Naive thymus-derived CD4-positive, alpha-beta T cell (primary cell): Measurements from ENCODE around the gene POLE2. TPM values are rescaled to one million over a fixed set of nuclear protein-coding genes. Genes with fewer than 3 reads are reported as not detected.
A peak's percentile ranks its signal among the peaks of the same experiment; 100 is the strongest.

Experiments used
- ATAC-seq: fragments of 150-1000 bp; cut with Tn5 transposase; 2 replicates; pipeline ENCODE4 v1.10.0; 2021; ENCODE audit warnings: mild to moderate bottlenecking, moderate library complexity
- CTCF ChIA-PET: fragments of 350-600 bp; sonication (Branson Sonifier 250); formaldehyde crosslinking; loops from one replicate; lab custom pipeline; 2021; ENCODE audit warnings: antibody characterized with exemption; lab: Charles Lee
- POLR2A ChIA-PET: fragments of 350-600 bp; sonication (Branson Sonifier 250); formaldehyde crosslinking; loops from one replicate; lab custom pipeline; 2021; ENCODE audit warnings: antibody characterized with exemption, inconsistent platforms; lab: Charles Lee
- DNase-seq, 9 donors: peaks; one replicate each; pipeline versions ENCODE4 v3.0.0 to v3.0.0-alpha.2; 2020 to 2022; ENCODE audit warnings: mixed read lengths in 1 of 9
- H3K27ac ChIP-seq: one replicate; pipeline ENCODE4 v1.7.0; 2013; ENCODE audit warnings: mild to moderate bottlenecking, low read depth, low read length, moderate library complexity
- H3K27me3 ChIP-seq, 2 donors: one replicate each; pipeline ENCODE4 v1.7.0; 2013; ENCODE audit warnings: low read length in 2 of 2, mild to moderate bottlenecking in 2 of 2, moderate library complexity in 2 of 2; ENCODE audit not compliant: control insufficient read depth in 2 of 2, insufficient read depth in 2 of 2
- H3K36me3 ChIP-seq, 3 experiments: 1 replicate in 2 of 3; 2 replicates in 1 of 3; pipeline ENCODE4 v1.7.0; 2013; ENCODE audit warnings: low read length in 3 of 3, mild to moderate bottlenecking in 3 of 3, moderate library complexity in 1 of 3; ENCODE audit not compliant: insufficient read depth in 3 of 3, control insufficient read depth in 2 of 3
- H3K4me1 ChIP-seq, 2 donors: one replicate each; pipeline ENCODE4 v1.7.0; 2013; ENCODE audit warnings: low read length in 2 of 2, mild to moderate bottlenecking in 2 of 2, moderate library complexity in 1 of 2; ENCODE audit not compliant: control insufficient read depth in 2 of 2, insufficient read depth in 2 of 2
- H3K4me3 ChIP-seq: 2 replicates; pipeline ENCODE4 v1.7.0; 2013; ENCODE audit warnings: mild to moderate bottlenecking, low read length
- H3K9me3 ChIP-seq, 3 experiments: 1 replicate in 2 of 3; 2 replicates in 1 of 3; pipeline ENCODE4 v1.7.0; 2013; ENCODE audit warnings: low read length in 3 of 3; ENCODE audit not compliant: control insufficient read depth in 2 of 3
- H3K27ac Mint-ChIP-seq, 9 donors: one replicate each; pipeline ENCODE4 v1.8.0; 2020 to 2022; ENCODE audit warnings: mixed read lengths in 9 of 9, mild to moderate bottlenecking in 8 of 9, moderate library complexity in 5 of 9, inconsistent platforms in 2 of 9
- H3K27me3 Mint-ChIP-seq, 5 donors: one replicate each; pipeline ENCODE4 v1.8.0; 2021 to 2022; ENCODE audit warnings: mixed read lengths in 5 of 5, mild to moderate bottlenecking in 1 of 5
- H3K36me3 Mint-ChIP-seq, 5 donors: one replicate each; pipeline ENCODE4 v1.8.0; 2020 to 2022; ENCODE audit warnings: mixed read lengths in 5 of 5, mild to moderate bottlenecking in 3 of 5, inconsistent platforms in 1 of 5
- H3K4me1 Mint-ChIP-seq, 7 donors: one replicate each; pipeline ENCODE4 v1.8.0; 2020 to 2022; ENCODE audit warnings: mixed read lengths in 7 of 7, mild to moderate bottlenecking in 3 of 7, inconsistent platforms in 1 of 7
- H3K4me3 Mint-ChIP-seq, 10 donors: one replicate each; pipeline ENCODE4 v1.8.0; 2020 to 2022; ENCODE audit warnings: mild to moderate bottlenecking in 10 of 10, mixed read lengths in 10 of 10, moderate library complexity in 6 of 10, inconsistent platforms in 2 of 10
- H3K9me3 Mint-ChIP-seq, 11 donors: one replicate each; pipeline ENCODE4 v1.8.0; 2020 to 2022; ENCODE audit warnings: mixed read lengths in 11 of 11, mild to moderate bottlenecking in 4 of 11, inconsistent platforms in 1 of 11, moderate library complexity in 1 of 11
- intact Hi-C, 2 donors: fragments of 100-400 bp; cut with micrococcal nuclease; formaldehyde crosslinking; loops; one replicate each; pipeline ENCODE4 v1.15.1; 2023
- polyA plus RNA-seq, 2 donors: library from polyadenylated mRNA; unstranded; fragments of 300-500 nt; fragmentation: Illumina TruSeq; gene quantifications; one replicate each; pipeline ENCODE4 v1.2.3, GENCODE V29; 2021
- total RNA-seq, 6 experiments: library from RNA in 5 of 6; stranded (reverse) in 5 of 6; gene quantifications; 1 replicate in 5 of 6; 2 replicates in 1 of 6; pipeline ENCODE4 v1.2.3 and lab custom pipeline; 2021 to 2026

Gene POLE2
- total and polyA plus RNA-seq, 7 experiments from 2014 or later, result 0.80 to 23.1 (median 1.2) TPM

DNA sequence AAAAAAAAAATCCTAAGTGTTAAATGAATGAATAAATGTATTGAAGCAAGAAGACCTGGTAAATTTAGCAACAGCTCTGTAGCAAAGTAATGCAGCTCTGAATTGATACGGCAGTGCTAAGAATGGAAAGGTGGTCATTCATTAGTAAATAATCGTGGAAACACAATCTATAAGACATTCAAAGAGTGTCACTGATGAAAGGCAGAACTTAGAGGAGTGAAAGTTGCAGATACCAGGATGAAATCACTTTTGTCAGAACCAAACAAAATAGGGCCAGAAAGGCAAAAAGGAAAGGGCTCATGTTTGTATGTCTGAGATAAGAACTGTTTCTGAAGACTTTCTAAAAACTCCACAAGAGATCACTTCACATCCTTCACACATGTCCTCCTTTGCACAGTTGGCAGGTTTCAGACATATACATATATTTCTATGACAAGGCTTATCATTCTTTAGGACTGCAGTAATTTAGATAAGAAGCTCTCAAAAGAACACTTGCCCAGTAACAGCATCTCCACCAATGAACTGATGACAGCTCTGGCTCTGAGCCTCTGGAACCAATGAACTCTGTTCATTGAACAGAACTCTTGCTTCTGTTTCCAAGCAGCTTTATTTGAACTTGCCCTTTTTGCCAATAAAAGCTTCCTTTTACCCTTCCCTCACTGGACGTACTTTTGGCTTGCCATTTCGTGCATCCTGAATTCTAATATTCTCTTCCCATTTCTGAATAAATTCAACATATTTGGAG is 93.5 kb downstream of the POLE2 start:
- CTCF ChIA-PET, result no interaction called here
- peaks cover 0 to 34% (median 23%) of the 10 kb centered on the region in 7 donors for H3K4me1 Mint-ChIP-seq
- Histone ChIP-seq H3K4me3 (no peak overlapping the region), H3K27ac (no peak overlapping the region), H3K27me3 (no peaks in the 10 kb centered on the region), H3K36me3 (peaks cover 0 to 11% (median 0%) of the 10 kb centered on the region in 3 experiments), H3K9me3 (no peaks in the 10 kb centered on the region), H3K4me1 (peaks cover 0 to 5% of the 10 kb centered on the region in 2 donors)
- no peaks in the 10 kb centered on the region for H3K9me3 Mint-ChIP-seq
- no peaks in the 10 kb centered on the region for H3K27me3 Mint-ChIP-seq
- POLR2A ChIA-PET, result interaction anchor here (0.6 to 6.9 kb wide), 3 partner anchors 8 to 188 kb away, joined by 3 to 102 read pairs (median 6); partner anchors contain the start of gene RPS29
- no peaks in the 10 kb centered on the region for H3K36me3 Mint-ChIP-seq
- DNase-seq (no peak), ATAC-seq (no peak)
- intact Hi-C loops, result no loop called here
- peak overlapping the region in 2 of 9 donors; percentile 8 to 21 for H3K27ac Mint-ChIP-seq
- no peak overlapping the region for H3K4me3 Mint-ChIP-seq

Other genes starting within 250 kb of the POLE2 start
- 1,000 to 10,000 TPM; 2,254 to 4,907 (median 2,729) TPM for gene RPS29, start 101.8 kb downstream of the POLE2 start, total RNA-seq
- over 10,000 TPM; 10,630 to 13,249 TPM for gene RPS29, start 101.8 kb downstream of the POLE2 start, polyA plus RNA-seq
- gene LRR1, start 89.3 kb downstream of the POLE2 start, total RNA-seq, result 10 to 100 TPM in 3 of 5 experiments, 1 to 10 TPM in 2; 7.5 to 39.7 (median 13.3) TPM
- gene LRR1, start 89.3 kb downstream of the POLE2 start, polyA plus RNA-seq, result 10 to 100 TPM; 12.0 to 14.2 TPM
- gene RPL36AL, start 67.6 kb downstream of the POLE2 start, total RNA-seq, result 100 to 1,000 TPM; 177 to 429 (median 281) TPM
- 100 to 1,000 TPM; 468 to 686 TPM for gene RPL36AL, start 67.6 kb downstream of the POLE2 start, polyA plus RNA-seq
- gene MGAT2, start 67.4 kb downstream of the POLE2 start, total RNA-seq, result 10 to 100 TPM; 16.8 to 69.3 (median 35.1) TPM
- gene MGAT2, start 67.4 kb downstream of the POLE2 start, polyA plus RNA-seq, result 10 to 100 TPM; 16.5 to 24.5 TPM
- 10 to 100 TPM in 2 of 5 experiments, 1 to 10 TPM in 3; 7.1 to 15.8 (median 9.0) TPM for gene DNAAF2, start 53.0 kb downstream of the POLE2 start, total RNA-seq
- gene DNAAF2, start 53.0 kb downstream of the POLE2 start, polyA plus RNA-seq, result 10 to 100 TPM; 10.1 to 15.7 TPM
- 10 to 100 TPM in 3 of 5 experiments, 1 to 10 TPM in 2; 2.6 to 18.0 (median 12.2) TPM for gene KLHDC1, start 4.9 kb upstream of the POLE2 start, total RNA-seq
- gene KLHDC1, start 4.9 kb upstream of the POLE2 start, polyA plus RNA-seq, result 1 to 10 TPM; 5.5 to 6.1 TPM
- 100 to 1,000 TPM in 1 of 5 experiments, 10 to 100 TPM in 4; 33.2 to 105 (median 84.7) TPM for gene KLHDC2, start 79.9 kb upstream of the POLE2 start, total RNA-seq
- gene KLHDC2, start 79.9 kb upstream of the POLE2 start, polyA plus RNA-seq, result 100 to 1,000 TPM in 1 of 2 donors, 10 to 100 TPM in 1; 89.3 to 103 TPM
- gene NEMF, start 164.6 kb upstream of the POLE2 start, total RNA-seq, result 100 to 1,000 TPM in 4 of 5 experiments, 10 to 100 TPM in 1; 88.6 to 127 (median 105) TPM
- 10 to 100 TPM; 36.8 to 42.8 TPM for gene NEMF, start 164.6 kb upstream of the POLE2 start, polyA plus RNA-seq
- gene ARF6, start 204.9 kb upstream of the POLE2 start, total RNA-seq, result 100 to 1,000 TPM in 1 of 5 experiments, 10 to 100 TPM in 4; 61.9 to 173 (median 77.6) TPM
- gene ARF6, start 204.9 kb upstream of the POLE2 start, polyA plus RNA-seq, result 100 to 1,000 TPM in 1 of 2 donors, 10 to 100 TPM in 1; 90.6 to 105 TPM